HL-60 (cell line): ENCODE results near the gene RINL.

Experiments
- DNase-seq, 2 experiments: peaks; one replicate each; pipeline ENCODE4 v3.0.0-alpha.2; 2010 to 2020; ENCODE audit warnings: low read depth in 1 of 2, low spot score in 1 of 2
- H3K27ac ChIP-seq: fragments of 250-450 bp; sonication (Bioruptor Pico); replicated peaks from 2 replicates; pipeline ENCODE4 v1.5.1; 2020; ENCODE audit warnings: mild to moderate bottlenecking, moderate library complexity
- H3K27me3 ChIP-seq: fragments of 250-450 bp; sonication (Bioruptor Pico); 2 replicates; pipeline ENCODE4 v1.5.1; 2021; ENCODE audit warnings: mild to moderate bottlenecking, moderate library complexity; ENCODE audit not compliant: insufficient read depth, poor library complexity, severe bottlenecking
- H3K4me3 ChIP-seq: replicated peaks from 2 replicates; pipeline ENCODE4 v1.5.1; 2011; ENCODE audit warnings: mild to moderate bottlenecking, control low read depth, low read length; ENCODE audit not compliant: insufficient read depth
- CTCF ChIP-seq: IDR thresholded peaks from one replicate; pipeline ENCODE4 v1.5.1; 2011; ENCODE audit warnings: low read length, control low read depth, inconsistent platforms; ENCODE audit not compliant: insufficient read depth
- GABPA ChIP-seq: IDR thresholded peaks from 2 replicates; pipeline ENCODE4 v1.6.1; 2012; ENCODE audit warnings: low read depth
- POLR2AphosphoS5 ChIP-seq: IDR thresholded peaks from 2 replicates; pipeline ENCODE4 v1.6.1; 2012; ENCODE audit warnings: low read depth
- SPI1 ChIP-seq: IDR thresholded peaks from 2 replicates; pipeline ENCODE4 v1.6.1; 2012; ENCODE audit warnings: low read depth, mild to moderate bottlenecking, borderline replicate concordance
- TF ChIP-seq, protein P1 (sequence below): IDR thresholded peaks from 2 replicates; pipeline ENCODE4 v1.6.1; 2012; ENCODE audit warnings: low read depth; ENCODE audit not compliant: insufficient replicate concordance

RINL gene

GRCh38 chr19:38840583-38840968 lies 37.5 kb downstream of the RINL start:
- Histone ChIP-seq H3K27ac (no peak overlapping the region), H3K27me3 (no peaks in the 10 kb centered on the region), H3K4me3 (no peak overlapping the region)
- DNase-seq, result no peak
- TF ChIP-seq GABPA, result no peak
- no peak for TF ChIP-seq SPI1
- TF ChIP-seq, protein P1, sequence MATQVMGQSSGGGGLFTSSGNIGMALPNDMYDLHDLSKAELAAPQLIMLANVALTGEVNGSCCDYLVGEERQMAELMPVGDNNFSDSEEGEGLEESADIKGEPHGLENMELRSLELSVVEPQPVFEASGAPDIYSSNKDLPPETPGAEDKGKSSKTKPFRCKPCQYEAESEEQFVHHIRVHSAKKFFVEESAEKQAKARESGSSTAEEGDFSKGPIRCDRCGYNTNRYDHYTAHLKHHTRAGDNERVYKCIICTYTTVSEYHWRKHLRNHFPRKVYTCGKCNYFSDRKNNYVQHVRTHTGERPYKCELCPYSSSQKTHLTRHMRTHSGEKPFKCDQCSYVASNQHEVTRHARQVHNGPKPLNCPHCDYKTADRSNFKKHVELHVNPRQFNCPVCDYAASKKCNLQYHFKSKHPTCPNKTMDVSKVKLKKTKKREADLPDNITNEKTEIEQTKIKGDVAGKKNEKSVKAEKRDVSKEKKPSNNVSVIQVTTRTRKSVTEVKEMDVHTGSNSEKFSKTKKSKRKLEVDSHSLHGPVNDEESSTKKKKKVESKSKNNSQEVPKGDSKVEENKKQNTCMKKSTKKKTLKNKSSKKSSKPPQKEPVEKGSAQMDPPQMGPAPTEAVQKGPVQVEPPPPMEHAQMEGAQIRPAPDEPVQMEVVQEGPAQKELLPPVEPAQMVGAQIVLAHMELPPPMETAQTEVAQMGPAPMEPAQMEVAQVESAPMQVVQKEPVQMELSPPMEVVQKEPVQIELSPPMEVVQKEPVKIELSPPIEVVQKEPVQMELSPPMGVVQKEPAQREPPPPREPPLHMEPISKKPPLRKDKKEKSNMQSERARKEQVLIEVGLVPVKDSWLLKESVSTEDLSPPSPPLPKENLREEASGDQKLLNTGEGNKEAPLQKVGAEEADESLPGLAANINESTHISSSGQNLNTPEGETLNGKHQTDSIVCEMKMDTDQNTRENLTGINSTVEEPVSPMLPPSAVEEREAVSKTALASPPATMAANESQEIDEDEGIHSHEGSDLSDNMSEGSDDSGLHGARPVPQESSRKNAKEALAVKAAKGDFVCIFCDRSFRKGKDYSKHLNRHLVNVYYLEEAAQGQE, result no peak
- no peak for TF ChIP-seq CTCF
- TF ChIP-seq POLR2AphosphoS5, result no peak

GRCh38 chr19:38839816-38840582 lies 38.1 kb downstream of the RINL start:
- TF ChIP-seq, protein P1, result no peak
- TF ChIP-seq GABPA (no peak), CTCF (no peak), SPI1 (no peak), POLR2AphosphoS5 (no peak)

DNA sequence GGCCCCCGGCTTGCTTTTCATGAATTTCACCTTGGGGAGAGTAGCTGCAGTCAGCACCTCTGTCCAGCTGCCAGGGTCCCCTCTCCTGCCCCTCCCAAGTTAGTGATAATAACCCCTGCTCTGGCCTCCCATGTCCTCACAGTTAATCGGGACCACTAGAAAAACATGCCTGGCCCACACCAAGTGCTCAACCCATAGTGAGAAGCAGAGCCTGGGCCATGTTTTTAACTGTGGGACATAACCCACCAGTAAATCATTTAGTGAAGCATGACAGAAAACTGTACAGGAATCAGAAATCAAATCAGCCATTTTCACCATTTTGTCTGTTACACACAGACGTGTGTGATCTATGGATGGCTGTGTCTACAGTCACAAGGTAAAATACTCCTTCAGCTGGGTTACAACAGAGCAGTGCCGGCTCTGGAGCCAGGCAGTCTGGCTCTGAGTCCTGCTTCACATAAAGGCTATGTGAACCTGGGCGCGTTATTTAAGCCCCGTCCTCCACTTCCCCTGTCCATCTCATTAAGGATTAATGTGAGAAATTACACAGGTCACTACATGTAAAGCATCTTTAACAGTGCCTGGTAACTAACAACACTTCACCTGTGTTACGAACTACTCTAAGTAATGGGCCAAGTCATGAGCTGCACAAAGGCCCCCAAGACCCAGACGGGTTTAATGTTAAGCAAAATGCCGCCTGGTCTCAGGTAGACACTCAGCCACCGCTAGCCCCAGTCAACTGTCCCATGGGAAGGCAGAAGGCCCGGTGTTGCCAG lies 38.9 kb downstream of the RINL start:
- Histone ChIP-seq H3K4me3 (no peak overlapping the region), H3K27me3 (no peaks in the 10 kb centered on the region), H3K27ac (no peak overlapping the region)
- DNase-seq, result no peak
- no peak for TF ChIP-seq SPI1
- no peak for TF ChIP-seq GABPA
- 0 out of 2 replicates have a peak, but pooled peaks have one; percentile 38 for TF ChIP-seq POLR2AphosphoS5

More at GRCh38 chr19:38839816-38840582, 38.1 kb downstream of the RINL start:
- Histone ChIP-seq H3K4me3 (no peak overlapping the region), H3K27ac (no peak overlapping the region), H3K27me3 (no peaks in the 10 kb centered on the region)
- DNase-seq, result no peak
